Thymus (tissue), 11 donors: ENCODE data around the gene ATP6V0B. TPM values are rescaled to one million over a fixed set of nuclear protein-coding genes. Genes with fewer than 3 reads are reported as not detected.

Source experiments
- DNase-seq, 9 donors: peaks; one replicate each; pipeline ENCODE4 v3.0.0-alpha.2; 2013; ENCODE audit warnings: low spot score in 9 of 9, low read depth in 6 of 9, missing footprints in 1 of 9
- H3K27ac ChIP-seq, 2 donors: one replicate each; pipeline ENCODE4 v1.5.1; 2013; ENCODE audit warnings: control low read depth in 1 of 2, low read depth in 1 of 2, low read length in 1 of 2, mild to moderate bottlenecking in 1 of 2, moderate library complexity in 1 of 2
- H3K27me3 ChIP-seq, 2 donors: one replicate each; pipeline ENCODE4 v1.5.1; 2013; ENCODE audit warnings: low read length in 1 of 2; ENCODE audit not compliant: control insufficient read depth in 2 of 2, insufficient read depth in 1 of 2
- H3K36me3 ChIP-seq, 2 donors: one replicate each; pipeline ENCODE4 v1.5.1; 2013; ENCODE audit warnings: low read length in 1 of 2, mild to moderate bottlenecking in 1 of 2, moderate library complexity in 1 of 2; ENCODE audit not compliant: control insufficient read depth in 2 of 2, insufficient read depth in 2 of 2
- H3K4me1 ChIP-seq, 2 donors: one replicate each; pipeline ENCODE4 v1.5.1; 2013; ENCODE audit warnings: low read length in 2 of 2; ENCODE audit not compliant: control insufficient read depth in 2 of 2, insufficient read depth in 2 of 2
- H3K4me3 ChIP-seq, 2 donors: one replicate each; pipeline ENCODE4 v1.5.1; 2013; ENCODE audit warnings: low read length in 2 of 2, control low read depth in 1 of 2, mild to moderate bottlenecking in 1 of 2
- H3K9me3 ChIP-seq, 2 donors: one replicate each; pipeline ENCODE4 v1.5.1; 2013; ENCODE audit warnings: low read length in 1 of 2, mild to moderate bottlenecking in 1 of 2; ENCODE audit not compliant: control insufficient read depth in 2 of 2, insufficient read depth in 1 of 2
- WGBS: extraction: QIAGEN DNeasy Blood & Tissue Kit; methylation state at CpG from one replicate; pipeline ENCODE4 v1.1.7; 2013; 5-methylcytosine and 5-hydroxymethylcytosine counted together
- polyA plus RNA-seq: library from polyadenylated mRNA; stranded (reverse); fragments of 200-250 nt; gene quantifications from one replicate; pipeline ENCODE4 v1.2.3, GENCODE V29; 2013
- total RNA-seq: library from RNA; stranded (reverse); fragments of 120-200 nt; gene quantifications from one replicate; pipeline ENCODE4 v1.2.4, GENCODE V29; 2013
- donor health status: healthy.

ATP6V0B gene
- total and polyA plus RNA-seq, 2 donors: 110 to 198 TPM

DNA sequence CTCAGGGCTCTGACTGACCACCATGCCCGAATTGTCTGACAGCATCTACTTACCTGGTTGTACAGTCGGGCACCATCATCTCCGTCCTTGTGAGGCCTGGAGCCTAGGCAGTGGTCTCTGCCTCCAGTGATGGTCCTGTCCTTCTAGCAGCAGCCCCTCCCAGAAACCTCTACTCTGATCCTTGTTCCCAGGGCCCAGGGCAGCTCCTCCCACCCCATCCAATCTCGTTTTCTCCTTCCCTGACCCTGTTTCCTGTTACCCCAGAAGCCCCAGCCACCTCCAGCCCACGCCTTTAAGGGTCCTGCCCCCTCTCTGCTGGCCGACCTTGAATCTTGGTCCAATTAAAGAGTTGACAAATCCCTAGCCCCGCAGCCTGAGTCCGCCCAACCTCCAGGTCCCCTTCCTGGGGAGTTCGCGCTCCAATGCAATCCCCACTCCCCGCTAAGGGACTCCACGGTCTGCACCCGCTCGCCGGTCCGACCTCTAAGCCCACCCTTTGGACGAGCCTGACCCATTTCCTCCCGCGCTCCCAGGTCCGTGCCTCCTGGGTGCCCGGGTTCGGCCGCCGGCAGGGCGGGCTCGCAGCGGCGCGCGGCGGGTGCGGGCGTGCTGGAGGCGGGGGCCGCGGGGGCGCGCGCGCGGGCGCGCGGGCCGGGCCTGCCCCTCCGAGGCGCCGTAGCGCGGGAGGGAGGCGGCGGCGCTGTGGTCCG lies 3.9 kb downstream of the ATP6V0B start, which contains the start of gene B4GALT2:
TSS of gene B4GALT2 (plus strand) at position 660 of the 710 bp plus-strand sequence. CDS start 1,951 bp downstream, outside the sequence.
- Histone ChIP-seq H3K27ac (no peak within 1 kb of the TSS), H3K4me3 (peak within 1 kb of the TSS; percentile 24 to 59), H3K27me3 (peaks cover 4 to 33% of the 10 kb centered on the region in 2 donors), H3K36me3 (peaks cover 19 to 22% of the 10 kb centered on the region in 2 donors), H3K9me3 (no peaks in the 10 kb centered on the region), H3K4me1 (peaks cover 20 to 44% of the 10 kb centered on the region in 2 donors)
- peak in 1 of 9 donors; percentile 28 for DNase-seq
- 12% methylated on average over 54 of the region's 54 CpGs for WGBS

DNA sequence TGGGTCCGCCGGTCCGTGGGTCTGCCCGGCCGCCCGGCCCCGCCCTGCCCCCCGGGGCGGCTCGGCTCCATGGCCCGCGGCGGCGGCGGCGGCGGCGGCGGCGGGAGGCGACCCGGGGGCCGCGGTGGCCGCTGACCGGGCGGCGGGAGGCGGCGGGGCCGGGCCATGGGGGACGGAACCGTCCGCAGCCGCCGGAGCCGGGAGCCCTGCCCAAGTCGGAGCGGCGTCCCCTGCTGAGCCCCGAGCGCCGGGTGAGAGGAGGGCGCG lies 4.4 kb downstream of the ATP6V0B start:
- peaks cover 18 to 39% of the 10 kb centered on the region in 2 donors for H3K4me1 ChIP-seq
- H3K36me3 ChIP-seq: peaks cover 19 to 22% of the 10 kb centered on the region in 2 donors
- H3K27me3 ChIP-seq: peaks cover 4 to 33% of the 10 kb centered on the region in 2 donors
- no peak overlapping the region for H3K27ac ChIP-seq
- DNase-seq: no peak
- H3K4me3 ChIP-seq: peak overlapping the region in 1 of 2 donors; percentile 59
- WGBS: under 1% methylated on average over 45 of the region's 45 CpGs
- no peaks in the 10 kb centered on the region for H3K9me3 ChIP-seq

DNA sequence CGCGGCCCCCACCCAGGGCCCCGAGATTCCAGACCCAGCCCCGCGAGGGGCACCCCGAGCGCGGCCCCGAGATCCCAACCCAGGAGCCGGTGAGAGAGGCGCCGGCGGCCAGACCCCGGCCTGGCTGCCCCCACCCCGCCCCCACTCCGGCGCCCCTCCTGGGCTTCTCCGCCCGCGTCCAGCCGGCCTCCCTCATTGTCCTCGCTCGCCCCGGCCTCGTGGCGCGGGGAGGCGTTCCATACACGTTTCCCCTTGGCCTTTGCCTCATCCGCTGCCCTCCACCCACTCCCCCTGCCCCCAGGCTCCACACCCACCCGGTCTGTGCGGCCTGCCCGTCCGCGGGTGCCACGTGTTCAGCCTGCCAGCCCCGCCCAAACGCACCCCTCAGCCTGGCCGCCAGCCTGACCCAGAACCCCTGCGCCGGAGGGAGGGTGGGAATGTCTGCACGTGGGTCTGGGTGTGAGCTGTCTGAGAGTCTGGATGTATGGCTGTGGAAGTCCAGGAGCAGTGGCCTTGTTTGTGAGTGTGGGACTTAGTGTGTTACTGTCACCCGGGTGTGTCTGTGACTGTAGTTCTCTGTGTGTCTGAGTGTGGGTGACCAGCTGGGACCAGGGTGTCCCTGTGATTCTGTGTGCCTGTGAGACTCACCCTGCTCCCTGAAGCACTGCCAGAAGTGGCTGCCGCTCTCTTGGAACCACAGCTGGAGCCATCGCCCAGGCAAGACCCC lies 4.9 kb downstream of the ATP6V0B start:
- Histone ChIP-seq H3K27ac (no peak overlapping the region), H3K36me3 (peaks cover 19 to 22% of the 10 kb centered on the region in 2 donors), H3K9me3 (no peaks in the 10 kb centered on the region), H3K4me1 (peaks cover 18 to 37% of the 10 kb centered on the region in 2 donors), H3K4me3 (peak overlapping the region in 1 of 2 donors; percentile 59), H3K27me3 (peaks cover 4 to 33% of the 10 kb centered on the region in 2 donors)
- WGBS: 7% methylated on average over 45 of the region's 45 CpGs
- DNase-seq: peak in 1 of 9 donors; percentile 12

DNA sequence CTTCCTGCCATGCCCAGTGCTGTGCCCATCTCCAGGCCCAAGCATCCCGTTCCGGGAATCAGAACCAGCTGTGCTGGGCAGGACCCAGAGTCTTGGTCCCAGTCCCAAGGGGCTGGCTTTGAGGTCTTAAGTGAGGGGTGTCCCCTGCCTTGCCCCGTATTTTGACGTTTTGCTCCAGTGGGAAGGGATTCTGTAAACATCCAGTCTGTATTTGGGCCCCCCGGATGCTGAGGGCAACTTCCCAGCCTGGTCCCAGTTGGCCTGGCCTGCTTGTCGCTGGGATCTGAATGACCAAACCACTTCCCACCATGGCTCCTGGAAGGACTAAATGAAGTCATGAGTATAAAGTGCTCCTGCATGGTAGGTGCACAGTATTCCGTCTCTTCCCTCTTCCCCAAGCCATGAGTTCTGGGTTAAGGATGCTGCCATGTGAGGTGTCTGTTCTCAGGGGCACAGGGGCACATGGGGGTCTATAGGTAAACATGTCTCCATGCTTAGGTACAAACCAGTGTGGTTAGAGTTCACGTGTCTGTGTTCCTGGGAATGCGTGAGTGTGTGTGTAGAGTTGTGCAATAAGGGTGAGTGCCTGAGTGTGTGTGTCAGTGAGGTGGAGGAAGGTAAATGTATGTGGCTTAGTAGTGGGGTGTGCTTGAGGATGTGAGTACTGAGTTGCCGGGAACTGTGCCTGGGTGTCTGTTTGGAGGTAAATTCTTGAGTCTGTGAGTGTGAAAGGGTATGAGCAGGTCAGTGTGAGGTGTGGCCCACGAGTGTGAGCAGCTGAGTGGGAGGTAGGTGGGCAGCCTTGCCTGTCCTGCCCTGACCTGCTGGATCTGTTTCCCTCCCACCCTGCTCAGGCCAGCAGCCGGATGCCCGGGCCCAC lies 5.7 kb downstream of the ATP6V0B start:
- Histone ChIP-seq H3K4me3 (no peak overlapping the region), H3K4me1 (peaks cover 17 to 34% of the 10 kb centered on the region in 2 donors), H3K9me3 (no peaks in the 10 kb centered on the region), H3K36me3 (peaks cover 19 to 22% of the 10 kb centered on the region in 2 donors), H3K27me3 (peaks cover 4 to 33% of the 10 kb centered on the region in 2 donors), H3K27ac (no peak overlapping the region)
- 94% methylated on average over 13 of the region's 13 CpGs for WGBS
- DNase-seq: no peak

DNA sequence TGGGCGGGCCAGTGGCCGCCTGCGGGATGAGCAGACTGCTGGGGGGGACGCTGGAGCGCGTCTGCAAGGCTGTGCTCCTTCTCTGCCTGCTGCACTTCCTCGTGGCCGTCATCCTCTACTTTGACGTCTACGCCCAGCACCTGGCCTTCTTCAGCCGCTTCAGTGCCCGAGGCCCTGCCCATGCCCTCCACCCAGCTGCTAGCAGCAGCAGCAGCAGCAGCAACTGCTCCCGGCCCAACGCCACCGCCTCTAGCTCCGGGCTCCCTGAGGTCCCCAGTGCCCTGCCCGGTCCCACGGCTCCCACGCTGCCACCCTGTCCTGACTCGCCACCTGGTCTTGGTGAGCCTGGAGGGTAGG lies 6.4 kb downstream of the ATP6V0B start:
- H3K4me3 ChIP-seq: no peak overlapping the region
- no peak for DNase-seq
- H3K27ac ChIP-seq: no peak overlapping the region
- H3K9me3 ChIP-seq: no peaks in the 10 kb centered on the region
- peaks cover 4 to 33% of the 10 kb centered on the region in 2 donors for H3K27me3 ChIP-seq
- H3K4me1 ChIP-seq: peaks cover 12 to 27% of the 10 kb centered on the region in 2 donors
- WGBS: 98% methylated on average over 20 of the region's 20 CpGs
- H3K36me3 ChIP-seq: peaks cover 19 to 22% of the 10 kb centered on the region in 2 donors

DNA sequence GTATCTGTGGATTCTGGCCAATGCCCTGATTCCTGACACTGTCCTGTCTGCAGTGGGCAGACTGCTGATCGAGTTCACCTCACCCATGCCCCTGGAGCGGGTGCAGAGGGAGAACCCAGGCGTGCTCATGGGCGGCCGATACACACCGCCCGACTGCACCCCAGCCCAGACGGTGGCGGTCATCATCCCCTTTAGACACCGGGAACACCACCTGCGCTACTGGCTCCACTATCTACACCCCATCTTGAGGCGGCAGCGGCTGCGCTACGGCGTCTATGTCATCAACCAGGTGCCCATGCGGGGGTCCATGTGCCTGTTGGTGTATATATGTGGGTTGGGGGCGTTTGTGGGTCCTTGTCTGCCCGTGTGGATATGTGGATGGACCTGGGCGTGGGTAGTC lies 6.9 kb downstream of the ATP6V0B start:
- Histone ChIP-seq H3K4me3 (no peak overlapping the region), H3K27me3 (peaks cover 4 to 33% of the 10 kb centered on the region in 2 donors), H3K9me3 (no peaks in the 10 kb centered on the region), H3K4me1 (peaks cover 7 to 22% of the 10 kb centered on the region in 2 donors), H3K36me3 (peaks cover 16 to 17% of the 10 kb centered on the region in 2 donors), H3K27ac (no peak overlapping the region)
- WGBS: 97% methylated on average over 20 of the region's 20 CpGs
- no peak for DNase-seq

DNA sequence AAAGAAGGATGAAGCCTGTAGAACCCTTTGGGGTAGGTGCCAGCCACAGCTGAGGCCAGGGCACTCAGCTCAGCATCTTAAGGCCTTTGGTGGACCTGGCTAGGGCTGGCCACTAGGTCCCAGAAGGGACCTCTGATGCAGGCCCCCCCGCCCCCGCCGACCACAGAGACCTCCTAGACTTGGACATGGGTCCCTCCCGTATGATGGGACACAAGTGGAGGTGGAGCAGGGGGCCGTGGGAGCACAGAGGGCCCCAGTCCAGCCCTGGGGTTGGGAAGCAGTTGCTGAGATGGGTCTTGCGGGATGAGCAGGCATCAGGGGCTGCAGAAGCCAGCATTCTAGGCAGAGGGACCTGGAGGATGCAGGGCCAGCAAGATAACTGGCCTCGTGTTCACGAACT lies 7.5 kb downstream of the ATP6V0B start:
- DNase-seq: no peak
- Histone ChIP-seq H3K9me3 (no peaks in the 10 kb centered on the region), H3K4me3 (no peak overlapping the region), H3K4me1 (peaks cover 7 to 18% of the 10 kb centered on the region in 2 donors), H3K27ac (no peak overlapping the region), H3K36me3 (peaks cover 10 to 11% of the 10 kb centered on the region in 2 donors), H3K27me3 (peaks cover 4 to 29% of the 10 kb centered on the region in 2 donors)
- 98% methylated on average over 8 of the region's 8 CpGs for WGBS

DNA sequence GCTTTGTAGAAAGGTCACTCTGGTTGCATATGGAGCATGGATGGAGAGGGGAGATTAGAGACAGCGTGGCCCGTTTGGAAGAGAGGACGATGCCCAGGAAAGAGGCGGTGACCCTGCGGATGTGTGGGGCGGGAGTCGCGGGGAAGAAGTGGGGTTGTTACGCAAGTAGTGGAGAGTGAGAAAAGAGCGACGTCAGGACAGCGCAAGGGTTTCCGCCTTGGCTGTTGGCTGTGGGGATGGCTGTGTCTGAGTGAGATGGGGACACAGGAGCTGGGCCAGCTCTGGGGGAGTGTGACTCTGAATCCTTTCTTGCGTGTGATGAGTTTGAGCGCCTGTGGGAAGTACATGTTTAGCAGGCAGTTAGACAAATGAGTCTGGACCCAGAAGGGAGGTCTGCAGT lies 8.0 kb downstream of the ATP6V0B start:
- Histone ChIP-seq H3K4me3 (no peak overlapping the region), H3K27ac (no peak overlapping the region), H3K4me1 (peaks cover 5 to 16% of the 10 kb centered on the region in 2 donors), H3K27me3 (peaks cover 4 to 29% of the 10 kb centered on the region in 2 donors), H3K36me3 (peaks cover 5 to 7% of the 10 kb centered on the region in 2 donors), H3K9me3 (no peaks in the 10 kb centered on the region)
- WGBS: 96% methylated on average over 15 of the region's 15 CpGs
- no peak for DNase-seq
